Stimulated activated CD4-positive, alpha-beta T cell treated with anti-CD3 and anti-CD28 coated beads, Interleukin-15, amount 100 ng/mL, for 24 hours (primary cell): ENCODE results near the gene ELMOD1.
A peak's percentile ranks its signal among the peaks of the same experiment; 100 is the strongest.

ENCODE experiments used
- DNase-seq: peaks from one replicate; pipeline ENCODE4 v3.0.0-alpha.2; 2020

Gene ELMOD1

DNA sequence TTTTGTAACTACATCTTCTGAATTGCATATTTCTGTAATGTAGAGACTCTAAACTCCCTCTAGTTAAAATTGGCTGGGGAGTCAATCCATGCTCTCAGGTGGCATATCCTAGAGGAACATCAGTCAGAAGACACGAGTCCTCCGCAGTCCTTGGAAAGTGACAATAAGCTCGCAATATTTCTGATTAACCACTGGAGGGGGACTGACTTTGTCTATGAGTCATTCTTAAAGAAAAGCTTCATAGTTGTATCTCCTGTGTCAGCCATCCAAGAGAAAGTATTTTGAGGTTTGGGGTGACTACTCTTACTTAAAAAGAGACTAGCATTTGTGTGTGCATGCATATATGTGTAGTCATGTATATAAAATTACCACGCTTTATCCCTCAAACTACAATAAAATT, 60.7 kb downstream of the ELMOD1 start:
- no peak for DNase-seq

DNA sequence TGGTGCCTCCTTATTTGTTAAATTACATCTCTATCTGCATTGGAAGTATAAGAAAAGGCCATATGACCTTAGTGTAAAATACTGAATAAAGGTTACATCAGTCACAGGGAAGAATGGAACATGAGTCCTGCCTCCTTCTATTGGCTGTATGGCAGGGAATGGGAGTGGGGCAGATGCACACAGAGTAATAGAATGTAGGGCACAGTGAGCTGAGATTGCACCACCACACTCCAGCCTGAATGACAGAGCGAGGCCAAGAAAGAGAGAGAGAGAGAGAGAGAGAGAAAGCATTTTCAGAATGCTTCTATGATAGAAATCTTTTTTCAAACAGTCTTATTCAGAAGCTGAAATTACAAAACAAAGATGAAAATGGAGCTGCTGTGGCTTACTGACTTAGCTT, 62.1 kb downstream of the ELMOD1 start:
- no peak for DNase-seq

DNA sequence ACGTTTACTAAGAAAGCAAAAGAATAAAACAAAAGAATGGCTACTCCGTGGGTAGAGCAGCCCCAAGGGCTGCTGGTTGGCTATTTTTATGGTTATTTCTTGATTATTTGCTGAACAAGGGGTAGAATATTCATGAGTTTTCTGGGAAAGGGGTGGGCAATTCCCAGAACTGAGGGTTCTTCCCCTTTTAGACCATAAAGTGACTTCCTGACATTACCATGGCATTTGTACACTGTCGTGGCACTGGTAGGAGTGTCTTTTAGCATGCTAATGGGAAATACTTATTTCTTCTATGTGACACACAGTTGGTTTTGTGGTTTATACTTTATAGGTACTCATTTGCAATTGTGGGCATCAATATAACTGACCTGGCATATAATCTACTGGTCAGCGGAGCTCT, 64.7 kb downstream of the ELMOD1 start:
- no peak for DNase-seq

DNA sequence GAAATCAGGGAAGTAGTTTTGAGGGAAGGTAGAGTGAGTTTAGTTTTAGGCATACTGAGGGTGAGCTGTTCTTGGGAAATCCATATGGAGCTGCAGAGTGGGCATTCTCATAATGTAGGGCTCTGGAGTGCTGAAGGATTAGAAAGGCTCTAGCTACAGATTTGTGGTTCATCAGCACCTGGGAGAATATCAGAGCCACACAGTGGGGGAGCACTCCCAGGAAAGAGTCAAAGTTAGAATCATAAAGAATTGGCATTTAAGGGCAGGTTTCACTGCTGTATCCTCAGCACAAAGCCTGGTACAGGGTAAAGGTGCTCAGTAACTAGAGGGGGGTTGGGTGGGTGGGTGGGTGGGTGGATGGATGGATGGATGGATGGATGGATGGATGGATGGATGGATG, 68.4 kb downstream of the ELMOD1 start:
- DNase-seq = no peak

DNA sequence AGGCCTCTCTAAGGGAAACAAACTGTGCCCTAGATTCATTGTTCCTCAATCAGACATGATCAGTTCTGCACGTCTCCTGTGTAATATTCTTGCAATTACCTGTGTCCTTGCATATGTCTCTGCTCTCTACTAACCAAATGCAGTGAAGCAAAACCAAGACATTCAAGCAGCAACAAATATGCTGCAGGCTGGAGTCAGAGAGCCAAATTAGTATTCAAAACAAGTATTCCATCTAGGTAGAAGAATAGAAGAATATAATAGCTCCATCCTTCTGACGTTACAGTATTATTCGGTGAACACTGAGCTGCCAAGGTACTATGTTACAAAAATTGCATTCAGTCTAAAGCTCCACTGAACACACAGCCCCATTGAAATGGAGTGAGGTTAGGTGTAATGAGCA, 69.1 kb downstream of the ELMOD1 start:
- DNase-seq = no peak

DNA sequence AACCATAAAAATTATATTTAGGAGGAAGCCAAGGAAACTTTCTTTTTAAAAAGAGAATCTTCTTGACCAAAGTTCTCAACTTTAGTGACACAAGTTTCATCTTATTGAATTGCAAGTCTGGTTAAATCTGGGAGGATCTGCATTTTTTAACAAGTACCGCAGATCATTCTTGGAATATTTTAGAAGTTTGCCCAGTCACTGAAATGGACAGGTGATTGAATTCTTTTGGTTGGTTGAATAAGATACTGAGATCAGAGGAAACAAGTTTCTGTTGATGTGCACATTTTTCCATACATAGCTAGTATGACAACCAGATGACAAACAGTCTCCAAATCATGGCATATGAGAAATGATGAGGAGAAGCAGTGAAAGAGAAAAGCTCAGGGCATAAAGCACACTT, 70.7 kb downstream of the ELMOD1 start:
- DNase-seq = no peak

DNA sequence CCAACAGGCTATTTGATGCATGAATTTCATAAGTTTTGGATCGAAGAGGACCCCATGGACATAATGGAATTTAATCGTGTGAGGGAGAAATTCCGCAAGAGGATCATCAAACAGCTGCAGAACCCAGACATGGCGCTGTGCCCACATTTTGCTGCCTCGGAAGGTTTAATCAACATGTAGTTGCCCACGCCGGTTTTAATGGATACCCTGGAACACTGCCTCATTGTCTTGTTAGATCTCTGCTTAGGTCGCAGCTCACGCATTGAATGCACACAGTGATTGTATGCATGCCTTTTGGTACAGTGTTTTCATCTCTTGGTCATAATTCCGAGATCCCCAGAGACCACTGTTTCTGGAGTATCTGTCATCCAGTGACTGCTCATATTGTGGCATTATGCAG, 74.1 kb downstream of the ELMOD1 start:
- no peak for DNase-seq

DNA sequence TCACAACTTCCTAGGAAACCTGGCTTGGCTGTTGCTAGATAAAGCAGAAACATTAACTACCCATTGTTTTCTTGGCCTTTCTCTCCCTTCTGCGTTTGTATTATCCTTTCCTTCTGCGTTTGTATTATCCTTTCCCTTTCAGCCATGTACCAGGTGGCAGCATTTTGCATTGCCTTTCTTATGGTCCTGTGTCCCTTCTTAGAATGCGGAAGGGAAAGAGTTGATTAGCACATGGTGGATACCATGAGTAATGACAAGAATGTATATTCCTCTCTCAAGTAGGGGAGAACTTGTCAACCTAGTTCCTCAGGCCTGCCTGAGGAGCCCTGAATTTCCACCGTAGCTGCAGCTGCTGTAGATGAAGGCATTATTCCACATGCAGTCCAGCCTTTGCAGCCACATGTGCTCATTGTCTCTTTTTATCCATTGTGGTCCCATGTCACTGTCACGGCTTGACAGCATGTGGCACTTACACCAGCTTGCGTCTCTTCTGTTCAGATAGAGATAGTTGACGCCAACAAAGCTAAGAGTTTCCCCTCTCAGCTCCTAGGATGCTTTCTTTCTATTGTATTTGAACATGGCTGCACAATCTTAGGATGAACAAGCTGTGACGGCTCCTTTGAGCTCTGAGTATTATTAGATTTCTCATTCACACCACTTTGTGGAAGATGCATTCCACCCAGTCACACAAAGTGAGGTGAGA, 76.1 kb downstream of the ELMOD1 start:
- no peak for DNase-seq

DNA sequence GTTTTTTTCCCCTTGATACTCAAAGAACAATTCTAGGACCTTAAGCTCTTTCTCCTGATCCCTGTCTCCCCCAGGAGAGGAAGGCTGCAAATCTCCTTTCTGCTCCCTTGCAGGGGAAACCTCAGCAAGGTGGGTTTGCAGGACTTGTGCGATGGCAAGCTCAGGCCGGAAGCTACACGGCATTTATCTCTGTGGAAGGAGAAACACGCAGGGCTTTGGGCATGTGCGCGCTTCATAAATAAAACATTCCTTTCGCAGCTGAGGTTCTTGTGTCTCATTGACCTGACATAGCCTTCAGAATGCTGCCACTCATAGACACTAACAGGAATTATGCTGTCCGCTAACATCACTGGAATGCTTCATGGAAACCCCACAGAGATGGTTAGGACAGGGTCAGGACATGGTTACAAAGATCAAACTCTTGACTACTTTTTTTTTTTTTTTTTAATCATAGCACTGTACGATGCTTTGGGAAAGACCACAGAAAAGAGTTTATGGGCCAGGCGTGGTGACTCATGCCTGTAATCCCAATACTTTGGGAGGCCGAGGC, 78.3 kb downstream of the ELMOD1 start:
- no peak for DNase-seq

DNA sequence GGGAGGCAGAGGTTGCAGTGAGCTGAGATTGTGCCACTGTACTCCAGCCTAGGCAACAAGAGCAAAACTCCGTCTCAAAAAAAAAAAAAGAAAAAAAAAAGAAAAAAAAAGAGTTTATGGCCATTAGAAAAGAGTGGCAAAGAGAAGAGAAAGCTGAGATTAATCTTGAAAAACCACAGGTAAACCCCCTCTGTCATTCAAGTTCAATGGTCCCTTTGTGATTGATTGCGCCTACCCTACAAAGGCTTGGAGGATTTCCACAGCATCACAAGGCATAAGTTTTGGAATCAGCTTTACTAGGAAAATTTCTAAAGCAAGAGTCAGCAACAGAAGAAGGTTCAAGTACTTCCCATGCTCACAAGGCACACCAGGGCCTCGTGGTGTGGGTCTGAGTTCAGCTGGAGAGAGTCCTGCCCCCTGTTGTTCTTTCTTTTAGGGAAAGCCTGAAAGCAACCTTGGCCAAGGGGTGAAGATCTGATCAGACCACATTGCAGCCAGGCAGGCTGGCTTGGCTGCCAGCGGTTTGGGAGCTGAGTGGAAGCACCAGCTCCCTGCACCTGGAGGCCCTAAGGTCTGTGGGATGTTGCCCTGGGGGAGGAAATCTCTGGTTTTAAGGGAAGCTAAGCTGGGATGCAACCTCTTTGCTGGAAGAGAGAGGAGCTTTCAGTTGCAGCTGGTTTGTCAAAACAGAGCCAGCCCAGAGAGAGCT, 79.1 kb downstream of the ELMOD1 start:
- no peak for DNase-seq

DNA sequence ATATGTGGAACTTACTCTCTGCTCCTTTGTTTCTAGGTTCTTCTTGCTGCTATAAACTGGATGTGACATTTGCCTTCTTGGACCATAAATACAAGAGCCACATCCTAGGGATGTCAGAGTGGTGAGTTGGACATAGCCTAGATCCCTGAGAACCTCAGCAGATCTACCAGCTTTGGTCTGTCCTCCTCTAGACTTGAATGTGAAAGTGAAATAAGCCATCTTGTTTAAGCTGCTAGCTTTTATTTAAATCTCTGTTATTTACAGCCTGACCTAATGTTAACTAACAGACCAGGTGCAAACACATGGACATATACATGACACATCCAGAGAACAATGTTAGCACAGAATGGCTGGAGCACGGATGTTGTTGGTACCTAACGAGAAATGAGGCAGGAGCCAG, 85.0 kb downstream of the ELMOD1 start:
- DNase-seq = no peak

DNA sequence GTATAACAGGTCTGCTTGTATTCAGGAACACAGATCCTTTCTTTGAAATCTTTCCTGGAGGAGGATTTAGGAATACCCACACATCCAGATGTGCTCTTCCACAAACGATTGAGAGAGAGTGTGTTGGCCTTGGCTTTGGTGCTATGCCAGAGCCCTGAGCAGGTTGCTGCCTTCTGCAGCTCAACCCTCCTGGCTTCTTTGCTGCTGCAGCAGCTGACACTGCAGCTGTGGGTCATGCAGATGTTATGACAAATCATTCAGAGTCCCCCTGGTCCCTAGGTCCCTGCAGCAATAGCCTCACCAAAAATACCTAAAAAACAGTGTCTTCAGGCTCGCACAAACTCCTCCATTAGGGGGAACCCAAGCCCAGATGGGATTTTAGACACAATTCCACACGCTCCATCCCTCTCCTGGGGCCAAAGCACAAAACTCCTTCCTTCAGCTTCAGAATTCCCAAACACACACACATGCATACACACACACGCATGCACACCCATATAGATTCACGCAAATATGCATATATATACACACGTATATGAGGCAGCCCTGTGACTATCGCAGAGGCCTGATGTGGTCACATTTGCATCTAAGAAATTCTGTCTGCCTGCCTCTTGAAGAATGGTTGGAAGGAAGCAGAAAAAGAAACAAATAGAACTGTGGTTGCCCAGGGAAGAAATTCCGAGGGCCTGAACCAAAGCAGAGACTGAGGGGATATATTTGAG, 85.5 kb downstream of the ELMOD1 start:
- no peak for DNase-seq

DNA sequence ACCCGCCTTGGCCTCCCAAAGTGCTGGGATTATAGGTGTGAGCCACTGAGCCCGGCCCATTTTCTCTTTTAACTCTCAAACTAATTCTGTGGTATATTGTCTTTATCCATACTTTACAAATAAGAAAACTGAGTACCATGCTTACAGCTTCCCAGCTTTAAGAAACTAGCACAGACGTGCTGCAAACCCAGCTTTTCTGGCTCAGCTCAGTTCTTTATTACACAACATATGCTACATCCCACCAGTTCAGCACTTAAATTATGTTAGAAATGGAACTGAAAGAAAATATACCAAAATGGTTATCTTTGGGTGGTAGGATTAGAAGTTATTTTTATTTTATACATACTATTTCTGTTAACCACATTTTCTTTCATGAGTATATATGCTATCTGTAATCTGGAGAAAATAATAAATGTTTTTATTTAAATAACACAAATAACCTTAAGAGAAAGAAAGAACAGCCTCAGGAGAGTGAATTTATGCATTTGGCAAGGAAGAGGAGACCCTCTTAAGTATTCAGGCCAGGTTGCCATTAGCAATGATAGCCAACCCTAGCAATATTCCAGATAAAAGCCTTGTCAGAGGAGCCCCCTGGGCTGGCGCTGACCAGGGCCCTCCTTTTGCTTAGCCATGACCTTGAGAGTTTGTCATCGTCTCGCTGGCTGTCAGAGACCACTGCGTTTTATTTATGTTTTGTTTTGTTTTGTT, 87.1 kb downstream of the ELMOD1 start:
- no peak for DNase-seq

DNA sequence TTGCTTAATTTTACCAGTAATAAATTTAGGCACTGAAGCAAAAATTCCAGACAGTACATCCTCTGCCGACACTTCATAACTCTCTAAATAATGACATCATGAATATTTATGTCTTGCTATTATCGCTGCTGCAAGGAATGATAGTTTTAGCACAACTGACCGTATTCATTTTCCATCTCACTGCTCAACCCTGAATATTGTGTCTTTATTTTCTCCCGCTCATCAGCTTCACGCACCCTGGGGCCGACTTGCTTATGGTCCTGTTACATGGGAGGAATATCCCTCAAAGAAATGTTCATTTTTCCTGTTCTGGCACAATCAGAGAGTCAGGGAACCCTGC, 87.7 kb downstream of the ELMOD1 start:
- DNase-seq = no peak

DNA sequence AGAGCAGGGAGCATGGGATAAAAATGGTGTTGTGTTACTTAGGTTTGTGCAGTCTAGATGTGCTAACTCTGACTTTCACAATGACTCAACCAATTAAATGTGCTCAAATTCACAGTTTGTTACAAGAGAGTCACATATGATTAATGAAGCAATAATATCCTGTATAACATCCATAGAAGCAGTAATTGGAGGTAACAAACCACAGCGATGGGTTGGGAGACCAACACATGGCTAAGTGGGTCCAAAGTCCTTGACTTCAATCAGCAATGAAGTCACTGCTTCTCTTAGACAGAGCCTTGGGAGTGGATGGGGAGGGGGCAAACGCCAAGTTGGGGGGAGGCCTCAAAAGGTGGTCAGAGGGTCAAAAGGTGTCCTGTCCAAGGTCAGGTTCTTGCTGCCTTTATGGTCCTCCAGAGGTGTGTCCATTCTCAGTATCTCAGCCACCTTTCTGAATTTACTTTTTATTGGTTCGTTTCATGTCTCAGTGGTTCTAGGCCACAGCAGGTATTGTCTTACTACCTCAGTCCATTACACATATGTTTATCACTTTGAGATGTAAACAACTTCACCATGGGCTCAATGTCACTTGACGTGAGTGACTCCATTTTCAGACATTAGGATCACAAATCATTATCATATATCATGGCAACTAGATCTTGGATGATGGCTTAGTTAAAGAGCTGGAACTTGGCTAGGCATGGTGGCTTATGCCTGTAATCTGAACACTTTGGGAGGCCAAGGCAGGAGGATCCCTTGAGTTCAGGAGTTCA, 88.5 kb downstream of the ELMOD1 start:
- DNase-seq = no peak

DNA sequence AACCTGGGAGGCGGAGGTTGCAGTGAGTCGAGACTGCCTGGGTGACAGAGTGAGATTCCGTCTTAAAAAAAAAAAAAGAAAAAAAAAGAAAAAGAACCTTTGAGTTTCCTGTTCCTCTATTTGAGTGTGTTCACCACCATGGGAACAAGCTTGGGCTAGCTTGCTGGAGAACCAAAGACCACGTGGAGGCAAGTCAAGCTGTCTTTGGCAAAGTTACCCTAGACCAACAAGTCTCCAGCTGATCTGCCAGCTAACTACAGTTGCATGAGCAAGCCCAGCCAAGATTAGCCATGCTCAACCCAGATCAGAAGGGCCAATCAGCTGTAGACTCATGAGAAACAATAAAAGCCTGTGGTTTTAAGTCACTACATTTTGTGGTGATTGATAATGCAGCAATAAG, 91.2 kb downstream of the ELMOD1 start:
- no peak for DNase-seq

DNA sequence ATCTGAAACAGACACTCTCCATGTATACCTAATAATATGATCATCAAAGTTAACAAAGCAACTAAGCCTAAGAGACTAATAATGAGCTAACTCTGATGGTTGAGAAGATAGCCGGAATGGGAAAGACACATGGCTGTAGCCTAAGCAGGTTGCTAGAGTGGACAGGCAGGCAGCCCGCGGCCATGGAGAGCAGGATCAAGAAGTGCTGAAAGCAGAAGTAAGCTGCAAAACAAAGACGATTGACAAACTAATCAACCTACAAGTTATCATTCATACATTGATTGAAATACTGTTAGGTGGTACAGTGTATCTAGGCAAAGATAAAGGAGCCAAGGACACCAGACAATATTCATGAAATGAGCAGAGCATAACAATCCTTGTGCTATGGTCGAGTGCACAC, 91.6 kb downstream of the ELMOD1 start:
- no peak for DNase-seq

DNA sequence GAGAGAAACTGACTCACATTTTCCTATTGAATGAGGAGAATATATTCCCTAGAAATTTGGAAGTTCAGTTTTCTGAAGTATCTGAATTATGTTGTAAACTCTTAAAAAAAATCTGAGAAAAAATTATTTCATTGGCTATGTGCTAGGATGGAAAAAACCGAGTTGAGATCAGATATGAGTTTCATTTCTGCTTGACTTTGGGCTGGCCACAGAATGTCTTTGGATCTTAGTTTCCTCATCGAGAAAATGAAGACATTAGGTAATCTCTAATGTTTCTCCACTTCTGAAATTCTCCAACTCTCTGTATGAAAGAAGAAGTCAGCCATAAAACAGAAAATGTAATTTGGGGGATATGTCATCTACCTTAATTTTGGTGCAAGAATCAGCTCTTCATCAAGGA, 92.1 kb downstream of the ELMOD1 start:
- DNase-seq = no peak

DNA sequence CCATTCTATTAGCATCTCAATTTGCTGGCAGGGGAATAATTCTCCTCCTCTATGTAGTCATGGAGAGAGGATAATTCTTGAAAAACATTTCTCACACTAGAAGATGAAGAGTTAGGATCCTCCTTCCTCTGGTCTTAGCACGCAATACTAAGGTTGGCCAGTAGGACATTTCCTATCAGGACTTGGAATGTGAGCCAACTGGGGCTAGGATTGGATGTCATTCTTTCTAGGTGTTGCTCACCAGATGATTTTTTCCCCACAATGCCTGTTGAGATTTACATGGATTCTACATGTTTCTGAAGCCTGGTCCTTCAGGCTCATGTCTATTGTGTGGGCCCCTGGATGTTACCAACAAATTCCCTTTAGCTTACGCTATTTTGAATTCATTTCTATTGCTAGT, 92.9 kb downstream of the ELMOD1 start:
- DNase-seq = no peak

DNA sequence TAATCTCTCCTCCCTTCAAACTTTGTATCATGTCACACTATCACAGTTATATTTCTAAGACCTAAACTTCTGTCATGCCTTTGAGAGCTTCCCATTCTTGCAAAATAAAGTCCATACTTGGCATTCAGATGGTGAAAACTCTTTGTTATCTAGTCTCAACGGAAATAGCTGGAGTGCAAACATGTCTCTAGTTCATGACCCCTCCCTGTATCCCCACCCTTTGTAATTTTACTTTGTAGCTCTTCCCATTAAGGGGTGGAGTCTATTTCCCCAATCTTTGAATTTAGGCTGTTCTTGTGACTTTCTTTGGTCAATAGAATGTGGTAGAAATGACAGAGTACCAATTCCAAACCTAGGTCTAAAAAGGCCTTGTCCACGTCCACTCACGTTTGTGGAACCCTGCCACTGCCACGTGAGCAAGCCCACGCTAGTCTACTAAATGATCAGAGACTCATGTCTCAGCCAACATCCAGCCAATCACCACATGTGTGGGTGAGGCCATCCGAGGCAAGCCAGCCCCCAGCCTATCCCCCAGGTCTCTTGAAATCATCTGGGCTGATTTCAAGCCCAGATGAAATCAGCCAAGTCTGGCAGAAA, 97.5 kb downstream of the ELMOD1 start:
- no peak for DNase-seq

DNA sequence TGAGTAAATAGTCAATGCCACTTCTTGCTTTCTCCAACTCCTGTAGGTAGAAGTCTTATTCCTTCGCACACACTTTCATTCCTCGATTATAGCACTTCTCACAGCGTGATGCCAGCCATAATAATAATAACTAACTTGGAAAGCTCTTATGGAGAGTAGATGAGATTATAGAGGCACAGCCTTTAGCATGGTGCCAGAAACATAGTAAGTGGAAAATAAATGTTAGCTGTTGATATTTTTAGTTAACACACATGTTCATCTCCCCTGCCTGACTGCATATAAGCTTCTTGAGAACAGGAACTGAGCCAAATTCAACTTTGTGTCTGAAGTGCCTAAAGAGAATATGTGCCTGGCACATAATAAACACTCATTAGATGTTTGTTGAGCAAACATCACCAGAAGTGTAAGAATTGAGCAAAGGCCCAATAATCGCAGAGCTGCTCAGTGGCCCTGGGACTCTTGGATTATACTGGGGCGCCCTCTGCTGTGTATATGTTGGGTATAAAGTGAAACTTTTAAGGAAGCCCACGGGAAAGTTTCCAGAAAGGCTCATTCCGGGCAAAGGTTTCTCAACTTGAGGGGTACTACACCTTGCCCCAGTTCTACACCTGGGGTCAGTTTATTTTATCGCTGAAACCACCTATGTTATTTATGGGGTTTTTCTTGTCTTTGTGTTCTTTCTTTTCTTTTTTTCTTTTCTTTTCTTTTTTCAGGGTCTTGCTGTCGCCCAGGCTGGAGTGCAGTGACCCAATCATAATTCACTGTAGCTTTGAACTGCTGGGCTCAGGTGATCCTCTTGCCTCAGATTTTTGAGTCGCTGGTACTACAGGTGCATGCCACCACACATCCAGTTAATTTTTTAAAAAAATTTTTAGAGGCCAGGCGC, 98.6 kb downstream of the ELMOD1 start:
- peak; percentile 70 for DNase-seq
